ENCODE results near the gene OARD1.

- TF ChIP-seq CTCF (IDR thresholded peaks at IDR 0.05; ENCODE audit: poor library complexity) (peak; percentile 39), EZH2 (IDR thresholded peaks at IDR 0.05; ENCODE audit: borderline replicate concordance) (no peak), EZH2phosphoT487 (IDR thresholded peaks at IDR 0.05; ENCODE audit: low read depth, severe bottlenecking, unreplicated experiment) (no peak)
Observed at GRCh38 chr6:41021832-41022231, 50.3 kb downstream of the OARD1 start.
